ENCODE results near the gene CPSF7. TPM values are rescaled to one million over a fixed set of nuclear protein-coding genes. Genes with fewer than 3 reads are reported as not detected.

The CPSF7 gene
- total RNA-seq, 1 donor from 2014 or later = 63.2 TPM

DNA sequence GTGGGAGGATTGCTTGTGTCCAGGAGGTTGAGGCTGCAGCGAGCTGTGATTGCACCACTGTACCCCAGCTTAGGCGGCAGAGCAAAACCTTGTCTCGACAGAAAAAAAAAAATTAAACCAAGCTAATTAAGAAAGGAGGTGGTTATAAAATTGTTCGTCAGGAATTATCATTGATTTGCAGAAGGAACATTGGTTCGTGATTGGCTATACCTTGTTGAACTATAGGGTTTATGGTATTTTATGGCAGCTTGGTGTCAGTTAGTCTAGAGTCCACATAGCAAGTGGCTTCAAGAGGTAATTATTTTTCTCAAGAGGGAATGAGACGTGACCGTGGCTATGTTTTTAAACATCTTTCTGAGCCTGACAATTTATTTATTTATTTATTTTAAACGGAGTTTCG lies 48.9 kb downstream of the CPSF7 start:
- H3K9me3 ChIP-seq (ENCODE audit: insufficient read depth, low read depth, low read length) = no peaks in the 10 kb centered on the region
- no peaks in the 10 kb centered on the region for H4K20me1 ChIP-seq (ENCODE audit: insufficient read depth, low read length)
- Mint-ChIP-seq H3K36me3 (ENCODE audit: low read depth, unreplicated experiment) (peaks cover 3% of the 10 kb centered on the region), H3K27ac (ENCODE audit: unreplicated experiment) (no peak overlapping the region), H3K4me1 (ENCODE audit: low read depth, unreplicated experiment) (peaks cover 17% of the 10 kb centered on the region), H3K4me3 (ENCODE audit: unreplicated experiment) (no peak overlapping the region), H3K9me3 (ENCODE audit: unreplicated experiment) (no peaks in the 10 kb centered on the region), H3K27me3 (ENCODE audit: low read depth, unreplicated experiment) (no peaks in the 10 kb centered on the region)
- no peaks in the 10 kb centered on the region for H3K27me3 ChIP-seq (ENCODE audit: insufficient read depth, low read length)
- H3K4me3 ChIP-seq (ENCODE audit: insufficient read depth, low read depth, low read length) = no peak overlapping the region
- H3K79me2 ChIP-seq (ENCODE audit: insufficient read depth, low read length) = no peaks in the 10 kb centered on the region
- no peak overlapping the region for H2AFZ ChIP-seq (ENCODE audit: low read depth, low read length)
- H3K27ac ChIP-seq (ENCODE audit: low read depth, low read length) = no peak overlapping the region
- H3K4me1 ChIP-seq (ENCODE audit: insufficient read depth, low read length) = peaks cover 11% of the 10 kb centered on the region
- TF ChIP-seq, protein P1, sequence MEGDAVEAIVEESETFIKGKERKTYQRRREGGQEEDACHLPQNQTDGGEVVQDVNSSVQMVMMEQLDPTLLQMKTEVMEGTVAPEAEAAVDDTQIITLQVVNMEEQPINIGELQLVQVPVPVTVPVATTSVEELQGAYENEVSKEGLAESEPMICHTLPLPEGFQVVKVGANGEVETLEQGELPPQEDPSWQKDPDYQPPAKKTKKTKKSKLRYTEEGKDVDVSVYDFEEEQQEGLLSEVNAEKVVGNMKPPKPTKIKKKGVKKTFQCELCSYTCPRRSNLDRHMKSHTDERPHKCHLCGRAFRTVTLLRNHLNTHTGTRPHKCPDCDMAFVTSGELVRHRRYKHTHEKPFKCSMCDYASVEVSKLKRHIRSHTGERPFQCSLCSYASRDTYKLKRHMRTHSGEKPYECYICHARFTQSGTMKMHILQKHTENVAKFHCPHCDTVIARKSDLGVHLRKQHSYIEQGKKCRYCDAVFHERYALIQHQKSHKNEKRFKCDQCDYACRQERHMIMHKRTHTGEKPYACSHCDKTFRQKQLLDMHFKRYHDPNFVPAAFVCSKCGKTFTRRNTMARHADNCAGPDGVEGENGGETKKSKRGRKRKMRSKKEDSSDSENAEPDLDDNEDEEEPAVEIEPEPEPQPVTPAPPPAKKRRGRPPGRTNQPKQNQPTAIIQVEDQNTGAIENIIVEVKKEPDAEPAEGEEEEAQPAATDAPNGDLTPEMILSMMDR (IDR thresholded peaks at IDR 0.05; ENCODE audit: insufficient read depth, low read depth, low read length) = no peak
- no peak for TF ChIP-seq EZH2 (IDR thresholded peaks at IDR 0.05; ENCODE audit: insufficient read depth, low read length)
- DNase-seq (ENCODE audit: low read depth) (no peak), FAIRE-seq (no peak)
- no peak overlapping the region for H3K4me2 ChIP-seq (ENCODE audit: low read length)
- no peak overlapping the region for H3K9ac ChIP-seq (ENCODE audit: low read length)
- no peaks in the 10 kb centered on the region for H3K36me3 ChIP-seq (ENCODE audit: insufficient read depth, low read length)

DNA sequence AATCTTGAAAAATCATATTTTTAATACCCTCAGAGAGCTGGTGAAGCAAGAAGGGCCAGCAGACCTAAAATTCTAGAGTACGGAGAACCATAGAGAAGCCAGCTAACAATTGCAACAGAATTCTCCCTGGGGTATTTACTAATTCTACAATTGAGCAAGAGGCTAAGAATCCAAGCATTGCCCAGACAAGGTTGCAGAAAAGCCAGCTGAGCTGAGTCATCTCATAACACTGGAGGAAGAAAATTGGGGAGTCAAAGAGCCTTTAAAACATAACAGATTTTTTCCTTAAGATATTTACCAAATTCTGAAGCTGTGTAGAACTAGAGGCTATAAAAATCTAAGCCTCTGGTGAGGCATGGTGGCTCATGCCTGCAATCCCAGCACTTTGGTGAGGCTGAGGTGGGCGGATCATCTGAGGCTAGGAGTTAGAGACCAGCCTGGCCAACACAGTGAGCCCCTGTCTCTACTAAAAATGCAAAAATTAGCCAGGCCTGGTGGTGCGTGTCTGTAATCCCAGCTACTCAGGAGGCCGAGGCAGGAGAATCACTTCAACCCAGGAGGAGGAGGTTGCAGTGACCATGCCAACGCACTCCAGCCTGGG lies 51.0 kb downstream of the CPSF7 start:
- H3K79me2 ChIP-seq (ENCODE audit: insufficient read depth, low read length) = no peaks in the 10 kb centered on the region
- H3K27me3 ChIP-seq (ENCODE audit: insufficient read depth, low read length) = no peaks in the 10 kb centered on the region
- H3K27ac ChIP-seq (ENCODE audit: low read depth, low read length) = peak overlapping the region; percentile 65
- H2AFZ ChIP-seq (ENCODE audit: low read depth, low read length) = no peak overlapping the region
- Mint-ChIP-seq H3K9me3 (ENCODE audit: unreplicated experiment) (peaks cover 4% of the 10 kb centered on the region), H3K27ac (ENCODE audit: unreplicated experiment) (no peak overlapping the region), H3K4me3 (ENCODE audit: unreplicated experiment) (no peak overlapping the region), H3K27me3 (ENCODE audit: low read depth, unreplicated experiment) (no peaks in the 10 kb centered on the region), H3K4me1 (ENCODE audit: low read depth, unreplicated experiment) (peaks cover 17% of the 10 kb centered on the region), H3K36me3 (ENCODE audit: low read depth, unreplicated experiment) (peaks cover 8% of the 10 kb centered on the region)
- peak; percentile 60 for FAIRE-seq
- peak overlapping the region; percentile 43 for H3K4me2 ChIP-seq (ENCODE audit: low read length)
- H3K9ac ChIP-seq (ENCODE audit: low read length) = peak overlapping the region; percentile 32
- H3K4me1 ChIP-seq (ENCODE audit: insufficient read depth, low read length) = peaks cover 11% of the 10 kb centered on the region
- H3K4me3 ChIP-seq (ENCODE audit: insufficient read depth, low read depth, low read length) = no peak overlapping the region
- no peaks in the 10 kb centered on the region for H3K9me3 ChIP-seq (ENCODE audit: insufficient read depth, low read depth, low read length)
- peaks cover 3% of the 10 kb centered on the region for H3K36me3 ChIP-seq (ENCODE audit: insufficient read depth, low read length)
- TF ChIP-seq, protein P1 (IDR thresholded peaks at IDR 0.05; ENCODE audit: insufficient read depth, low read depth, low read length) = no peak
- TF ChIP-seq EZH2 (IDR thresholded peaks at IDR 0.05; ENCODE audit: insufficient read depth, low read length) = no peak
- H4K20me1 ChIP-seq (ENCODE audit: insufficient read depth, low read length) = no peaks in the 10 kb centered on the region
- DNase-seq (ENCODE audit: low read depth) = peak; percentile 90

DNA sequence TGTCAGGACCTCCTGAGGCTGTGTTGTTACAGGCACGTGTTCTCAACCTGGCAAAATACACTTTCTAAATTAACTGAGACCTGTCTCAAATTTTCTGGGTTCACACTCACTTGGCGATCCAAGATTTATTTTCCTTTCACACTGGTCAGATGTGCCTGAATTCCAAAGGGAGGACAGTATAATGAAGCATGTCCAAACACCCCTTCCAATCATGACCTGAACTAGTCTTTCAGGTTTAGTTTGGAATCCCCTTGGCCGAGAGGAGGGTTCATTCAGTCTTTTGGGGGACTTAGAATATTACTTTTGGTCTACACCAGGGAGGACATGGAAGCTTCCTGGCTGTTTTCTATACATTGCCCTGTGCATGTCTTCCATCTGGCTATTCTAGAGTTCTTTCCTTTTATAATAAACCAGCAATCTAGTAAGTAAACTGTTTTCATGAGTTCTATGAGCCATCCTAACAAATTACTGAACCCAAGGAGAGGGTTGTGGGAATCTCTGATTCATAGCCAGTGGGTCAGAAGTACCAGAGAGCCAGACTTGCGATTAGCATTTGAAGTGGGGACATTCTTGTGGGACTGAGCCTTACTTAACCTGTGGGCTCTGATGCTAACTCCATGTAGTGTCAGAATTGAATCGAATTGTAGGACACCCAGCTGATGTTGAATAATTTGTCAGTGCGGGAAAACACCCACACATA lies 52.2 kb downstream of the CPSF7 start:
- H3K36me3 Mint-ChIP-seq (ENCODE audit: low read depth, unreplicated experiment) = peaks cover 11% of the 10 kb centered on the region
- Histone ChIP-seq H3K79me2 (ENCODE audit: insufficient read depth, low read length) (no peaks in the 10 kb centered on the region), H3K4me2 (ENCODE audit: low read length) (no peak overlapping the region), H4K20me1 (ENCODE audit: insufficient read depth, low read length) (no peaks in the 10 kb centered on the region), H3K27ac (ENCODE audit: low read depth, low read length) (peak overlapping the region; percentile 65), H2AFZ (ENCODE audit: low read depth, low read length) (no peak overlapping the region), H3K4me1 (ENCODE audit: insufficient read depth, low read length) (peaks cover 11% of the 10 kb centered on the region), H3K9ac (ENCODE audit: low read length) (no peak overlapping the region), H3K36me3 (ENCODE audit: insufficient read depth, low read length) (peaks cover 3% of the 10 kb centered on the region), H3K4me3 (ENCODE audit: insufficient read depth, low read depth, low read length) (no peak overlapping the region), H3K9me3 (ENCODE audit: insufficient read depth, low read depth, low read length) (peaks cover 2% of the 10 kb centered on the region), H3K27me3 (ENCODE audit: insufficient read depth, low read length) (no peaks in the 10 kb centered on the region)
- H3K4me3 Mint-ChIP-seq (ENCODE audit: unreplicated experiment) = no peak overlapping the region
- H3K27ac Mint-ChIP-seq (ENCODE audit: unreplicated experiment) = peak overlapping the region; percentile 34
- H3K4me1 Mint-ChIP-seq (ENCODE audit: low read depth, unreplicated experiment) = peaks cover 17% of the 10 kb centered on the region
- no peaks in the 10 kb centered on the region for H3K27me3 Mint-ChIP-seq (ENCODE audit: low read depth, unreplicated experiment)
- no peak for TF ChIP-seq EZH2 (IDR thresholded peaks at IDR 0.05; ENCODE audit: insufficient read depth, low read length)
- TF ChIP-seq, protein P1 (IDR thresholded peaks at IDR 0.05; ENCODE audit: insufficient read depth, low read depth, low read length) = no peak
- no peak for FAIRE-seq
- H3K9me3 Mint-ChIP-seq (ENCODE audit: unreplicated experiment) = peaks cover 6% of the 10 kb centered on the region
- DNase-seq (ENCODE audit: low read depth) = peak; percentile 84

All from astrocyte (in vitro differentiated cells and primary cell).